ENCODE results near the gene KIF4A.

- TF ChIP-seq CTCF (IDR thresholded peaks at IDR 0.05) (no peak), EP300 (IDR thresholded peaks at IDR 0.05) (no peak), POLR2A (IDR thresholded peaks at IDR 0.05) (no peak)
These were observed 147.1 kb downstream of the KIF4A start for GRCh38 chrX:70437011-70437410.

All from gastroesophageal sphincter (tissue), 3 donors.